Hematopoietic multipotent progenitor cell treated with erythropoietin and hydrocortisone succinate and interleukin-3 and kit ligand, for 8 days (in vitro differentiated cells): ENCODE data around the gene ATP8B3.

Experiments used
- DNase-seq: peaks from one replicate; pipeline ENCODE4 v3.0.0-alpha.2; 2015

Gene ATP8B3

DNA sequence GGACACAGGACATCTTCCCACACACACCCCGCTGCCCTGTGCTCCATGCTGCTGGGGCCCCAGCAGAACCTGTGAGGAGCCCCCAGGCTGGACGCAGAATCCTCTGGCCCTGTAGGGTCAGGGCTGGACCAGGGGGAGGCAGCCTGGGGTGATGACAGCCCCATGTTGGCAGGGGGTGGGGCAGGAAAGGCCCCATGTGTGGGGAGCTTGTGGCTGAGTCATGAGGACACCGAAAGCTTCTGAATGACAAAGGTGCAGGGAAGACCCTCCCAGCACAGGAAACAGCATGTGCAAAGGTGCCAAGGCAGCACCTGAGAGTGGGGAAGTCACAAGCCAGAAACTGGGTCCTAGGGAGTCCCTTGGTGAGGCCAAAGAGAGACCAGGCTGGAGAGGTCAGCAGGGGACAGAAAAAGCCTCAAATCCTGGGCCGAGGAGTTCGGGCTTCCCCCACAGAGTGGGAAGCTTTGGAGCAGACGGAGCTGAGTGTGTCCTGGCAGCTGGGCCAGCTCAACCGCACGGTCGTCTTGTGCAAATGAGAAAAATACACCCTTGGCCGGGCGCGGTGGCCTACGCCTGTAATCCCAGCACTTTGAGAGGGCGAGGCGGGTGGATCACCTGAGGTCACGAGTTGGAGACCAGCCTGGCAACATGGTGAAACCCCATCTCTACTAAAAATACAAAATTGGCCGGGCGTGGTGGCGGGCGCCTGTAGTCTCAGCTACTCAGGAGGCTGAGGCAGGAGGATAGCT lies 17.5 kb downstream of the ATP8B3 start:
- no peak for DNase-seq

DNA sequence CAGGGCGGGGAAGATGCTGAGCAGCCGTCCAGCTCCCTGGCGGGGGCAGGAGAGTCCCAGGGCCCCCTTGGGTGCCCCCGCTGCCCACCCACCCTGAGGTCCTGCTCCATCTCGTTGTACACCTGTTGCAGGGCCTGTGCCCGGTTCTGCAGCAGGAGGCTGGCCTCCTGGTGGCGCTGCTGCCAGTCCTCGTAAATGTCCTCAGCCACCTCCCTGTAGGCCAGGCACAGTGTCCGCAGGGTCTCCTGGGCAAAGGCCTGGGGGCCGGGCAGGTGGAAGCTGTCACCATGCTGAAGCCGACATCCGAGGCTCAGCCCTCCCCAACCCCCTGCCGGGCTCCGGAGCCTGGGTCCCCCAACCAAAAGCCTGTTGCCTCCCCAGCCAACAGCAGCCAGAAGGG lies 20.2 kb downstream of the ATP8B3 start:
- DNase-seq = no peak

DNA sequence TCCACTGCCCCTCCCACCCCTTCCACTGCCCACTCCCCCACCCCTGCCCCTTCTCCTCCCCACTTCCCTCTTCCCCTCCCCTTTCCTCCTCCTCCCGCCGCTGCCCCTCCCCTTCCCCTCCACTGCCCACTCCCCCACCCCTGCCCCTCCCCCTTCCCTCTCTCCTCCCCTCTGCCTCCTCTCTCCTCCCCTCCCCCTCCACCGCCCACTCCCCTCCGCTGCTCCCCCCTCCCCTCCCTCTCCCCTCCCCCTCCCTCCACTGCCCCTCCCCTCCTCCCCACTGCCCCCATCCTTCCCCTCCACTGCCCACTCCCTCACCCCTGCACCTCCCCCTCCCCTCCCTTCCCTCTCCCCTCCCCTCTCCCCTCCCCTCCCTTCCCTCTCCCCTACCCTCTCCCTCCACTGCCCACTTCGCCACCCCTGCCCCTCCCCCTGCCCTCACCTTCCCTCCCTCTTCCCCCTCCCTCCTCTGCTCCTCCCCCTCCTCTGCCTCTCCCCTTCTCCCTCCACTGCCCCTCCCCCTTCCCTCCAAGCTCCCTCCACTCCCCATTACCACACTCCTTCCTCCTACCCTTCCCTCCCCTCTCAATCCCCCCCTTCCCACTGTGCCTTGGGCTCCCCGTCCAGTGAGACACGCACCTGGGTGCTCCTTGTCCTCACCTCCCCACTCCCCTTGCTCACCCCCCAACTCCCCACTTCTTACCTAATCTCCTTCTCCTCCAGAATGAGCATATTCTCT lies 21.9 kb downstream of the ATP8B3 start:
- DNase-seq = no peak

DNA sequence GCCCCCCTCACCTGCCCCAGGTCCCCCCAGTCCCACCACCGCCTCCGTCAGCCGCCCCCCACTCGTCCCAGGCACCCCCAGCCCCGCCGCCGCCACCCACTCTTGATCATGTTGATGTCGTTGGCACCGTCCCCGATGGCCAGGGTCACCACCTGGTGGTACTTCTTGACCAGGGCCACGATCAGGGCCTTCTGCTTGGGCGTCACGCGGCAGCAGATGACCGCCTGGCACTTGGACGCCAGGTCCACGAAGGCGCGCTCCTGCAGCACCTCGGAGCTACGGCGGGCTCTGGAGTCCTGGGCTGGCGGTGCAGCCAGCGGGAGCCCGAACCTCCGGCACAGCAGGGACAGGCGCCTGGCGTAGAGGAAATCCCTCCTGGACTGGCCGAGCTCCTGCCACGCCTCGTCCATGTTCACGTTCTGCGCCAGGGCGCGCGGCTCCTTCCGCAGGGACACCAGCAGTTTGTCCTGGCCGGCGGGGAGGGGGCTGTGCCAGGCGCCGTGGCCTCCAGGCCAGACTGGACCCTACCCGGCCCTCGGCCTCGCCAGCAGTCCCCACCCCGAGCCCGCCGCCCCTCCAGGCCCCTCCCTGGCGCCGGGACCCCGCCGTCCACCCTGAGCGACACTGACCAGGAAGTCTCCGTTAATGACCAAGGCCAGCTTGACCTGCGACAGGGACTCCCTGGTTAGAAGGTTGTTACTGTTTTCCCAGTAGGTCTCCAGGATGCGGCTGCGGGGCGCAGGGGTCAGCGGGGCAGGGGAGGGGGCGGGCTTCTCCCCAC lies 22.6 kb downstream of the ATP8B3 start:
- DNase-seq = no peak

DNA sequence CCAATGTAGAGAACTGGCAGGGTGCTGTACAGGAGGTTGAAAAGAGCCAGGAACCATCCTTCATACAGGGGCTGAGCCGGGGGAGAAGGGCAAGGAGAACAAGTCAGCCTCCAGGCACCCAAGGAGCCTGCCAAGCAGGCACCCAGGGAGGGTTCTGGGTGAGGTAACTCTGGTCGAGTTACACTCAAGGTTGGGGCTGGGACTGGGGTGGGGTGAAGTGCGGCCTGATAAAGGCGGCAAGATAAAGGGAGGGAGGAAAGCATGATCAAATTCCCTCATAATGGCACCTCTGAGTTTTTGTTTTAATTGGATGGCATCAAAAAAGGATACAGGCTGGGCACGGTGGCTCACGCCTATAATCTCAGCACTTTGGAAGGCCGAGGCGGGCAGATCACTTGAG lies 25.0 kb downstream of the ATP8B3 start:
- peak; percentile 15 for DNase-seq

DNA sequence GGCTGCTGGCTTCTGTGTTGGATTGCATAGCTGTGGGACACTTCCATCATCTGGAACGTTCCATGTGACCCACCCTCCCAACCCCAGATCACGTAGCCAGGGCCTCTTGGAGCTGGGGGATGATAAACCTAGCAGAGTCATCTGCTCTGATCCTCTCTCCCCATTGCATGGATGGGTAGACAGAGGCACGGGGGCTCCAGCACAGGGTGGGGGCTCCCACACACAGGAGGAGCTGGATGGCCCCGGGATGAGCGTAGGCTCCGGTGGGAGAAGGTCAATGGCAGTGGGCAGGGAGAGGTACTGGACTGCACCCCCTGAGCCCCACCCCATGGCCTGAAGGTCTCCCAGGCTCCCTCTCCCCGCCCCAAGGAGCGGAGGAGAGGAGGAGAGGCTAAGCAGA lies 25.4 kb downstream of the ATP8B3 start:
- DNase-seq = no peak

DNA sequence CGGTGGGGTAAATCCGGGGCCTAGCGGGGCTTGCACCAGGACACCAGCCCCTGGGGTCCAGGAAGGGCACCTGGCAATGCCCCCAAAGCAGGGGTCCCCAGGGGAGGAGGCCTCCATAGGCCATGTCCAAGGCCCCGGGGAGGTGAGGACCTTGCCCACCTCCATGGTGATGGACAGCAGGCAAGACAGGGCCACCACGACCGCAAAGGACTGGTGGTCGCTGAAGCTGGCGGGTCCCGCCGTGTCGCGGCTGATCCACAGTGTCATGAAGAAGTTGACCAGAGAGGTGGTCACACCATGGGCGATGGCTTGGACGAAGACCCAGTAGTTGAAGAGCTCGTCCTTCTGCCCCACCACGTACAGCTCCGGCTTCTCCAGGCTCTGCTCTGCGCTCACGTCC lies 26.8 kb downstream of the ATP8B3 start:
- no peak for DNase-seq

DNA sequence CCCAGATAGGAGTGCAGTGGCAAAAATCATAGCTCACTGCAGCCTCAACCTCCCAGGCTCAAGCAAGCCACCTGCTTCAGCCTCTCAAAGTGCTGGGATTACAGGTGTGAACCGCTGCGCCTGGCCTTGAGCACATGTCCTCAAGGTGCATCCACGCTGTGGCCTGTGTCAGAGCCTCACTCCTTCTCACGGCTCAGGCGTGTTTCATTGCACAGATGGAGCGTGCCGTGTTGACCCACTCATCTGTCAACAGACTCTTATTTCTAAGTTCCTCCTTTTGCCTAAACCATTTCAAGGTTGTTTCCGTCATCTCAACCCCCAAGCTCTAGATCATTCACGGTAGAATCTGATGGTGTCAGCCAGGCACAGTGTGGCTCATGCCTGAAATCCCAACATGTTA lies 28.2 kb downstream of the ATP8B3 start:
- DNase-seq = no peak

DNA sequence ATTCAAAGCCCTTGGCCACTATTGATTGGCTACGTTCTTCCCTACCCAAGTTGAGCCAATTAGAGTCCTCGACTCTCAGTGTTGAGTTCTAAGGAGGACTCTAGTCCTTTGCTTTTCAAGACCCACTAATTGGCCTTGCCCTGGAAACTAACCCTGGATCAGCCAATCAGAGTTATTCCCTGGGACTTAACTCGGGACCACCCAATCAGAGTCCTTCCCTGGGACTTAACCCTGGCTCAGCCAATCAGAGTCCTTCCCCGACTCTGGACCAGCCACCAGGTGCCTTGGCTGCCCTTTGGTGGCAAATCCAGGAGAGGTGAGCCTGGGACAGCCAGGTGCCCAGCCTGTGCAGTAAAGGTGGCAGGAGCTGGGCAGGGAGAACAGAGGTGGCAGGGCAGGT lies 28.7 kb downstream of the ATP8B3 start:
- no peak for DNase-seq

DNA sequence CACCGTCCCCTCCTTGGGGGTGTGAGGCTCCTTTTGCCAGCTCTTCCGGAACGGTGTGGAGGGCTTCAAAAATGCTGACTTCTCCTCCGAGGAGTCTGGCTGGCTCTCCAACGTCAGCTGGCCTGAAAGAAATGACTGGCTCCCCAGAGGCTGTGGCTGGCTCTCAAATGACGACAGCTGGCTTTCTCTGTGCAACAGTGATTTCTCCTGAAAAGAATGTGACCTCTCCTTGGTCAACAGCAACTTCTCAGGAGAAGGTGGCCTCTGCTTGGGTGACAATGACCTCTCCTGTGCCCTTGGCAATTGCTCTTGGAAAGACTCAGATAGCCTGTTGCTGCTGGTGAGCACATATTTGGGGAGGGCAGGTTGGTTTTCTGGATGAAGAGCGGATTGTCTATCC lies 29.6 kb downstream of the ATP8B3 start:
- DNase-seq = no peak

DNA sequence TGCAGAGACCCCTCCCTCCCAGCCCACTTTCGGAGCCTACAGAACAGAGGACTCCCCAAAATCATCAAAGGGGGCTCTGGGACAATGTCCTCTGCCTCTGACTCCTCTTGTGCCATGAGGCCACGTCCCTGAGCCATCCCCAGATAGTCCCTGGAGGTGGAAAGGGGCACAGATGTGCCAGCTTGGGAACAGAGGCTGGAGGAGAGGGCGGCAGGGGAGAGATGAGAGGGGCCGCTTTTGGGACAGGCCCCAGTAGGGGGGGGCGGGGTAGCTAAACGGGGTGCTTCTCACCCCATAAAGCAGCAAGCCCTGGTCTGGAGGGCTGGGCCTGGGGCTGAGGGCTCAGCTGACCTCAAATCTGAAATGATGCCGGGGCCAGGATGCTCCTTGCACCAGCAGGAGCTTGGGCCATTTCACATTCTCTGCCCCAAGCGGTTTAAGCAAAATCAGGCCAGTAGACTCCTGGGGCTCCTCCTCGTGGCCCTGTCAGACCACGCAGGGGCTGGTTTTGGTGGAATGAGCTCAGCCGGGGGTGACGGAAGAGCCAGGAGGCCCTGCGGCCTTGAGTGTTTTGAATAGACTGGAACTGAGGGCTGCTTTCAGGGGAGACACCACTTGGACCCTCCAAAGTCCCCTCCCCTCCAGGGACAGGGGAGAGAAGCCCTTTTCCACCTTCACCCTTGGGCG lies 31.7 kb downstream of the ATP8B3 start:
- peak; percentile 41 for DNase-seq

DNA sequence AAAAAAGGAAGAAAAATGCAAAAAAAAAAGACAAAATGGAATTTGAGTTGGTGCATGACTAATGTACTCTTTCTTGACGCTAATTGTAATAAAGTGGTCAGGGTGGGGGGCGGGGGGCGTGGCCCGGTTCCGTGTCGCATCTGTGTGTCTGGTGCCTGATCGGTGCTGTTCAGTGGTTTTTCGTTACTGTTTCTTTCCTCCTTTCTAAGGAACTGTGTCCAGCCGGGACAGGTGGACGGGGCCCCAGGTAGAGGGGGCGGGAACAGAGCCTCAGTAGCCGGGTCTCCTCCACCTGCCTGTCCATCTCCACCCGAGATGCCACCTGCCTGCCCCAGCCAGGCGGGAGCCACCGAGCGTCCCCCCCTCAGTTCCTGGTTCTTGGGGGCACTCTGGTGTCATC lies 32.5 kb downstream of the ATP8B3 start:
- no peak for DNase-seq

DNA sequence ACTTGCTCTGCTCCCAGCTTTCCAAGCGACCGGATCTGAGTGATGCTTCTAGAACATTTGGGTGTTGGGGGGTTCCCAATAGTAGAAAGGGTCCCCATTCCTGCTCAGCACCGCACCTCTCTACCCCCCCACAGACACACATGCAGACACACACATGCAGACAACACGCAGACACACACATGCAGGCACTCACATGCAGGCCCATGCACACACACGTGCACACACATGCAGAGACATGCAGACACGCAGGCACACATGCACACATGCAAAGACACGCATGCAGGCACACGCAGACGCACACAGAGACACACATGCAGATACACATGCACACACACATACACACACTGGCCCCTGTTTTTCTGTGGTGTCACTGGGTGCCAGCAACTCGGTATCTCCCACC lies 34.9 kb downstream of the ATP8B3 start:
- no peak for DNase-seq

DNA sequence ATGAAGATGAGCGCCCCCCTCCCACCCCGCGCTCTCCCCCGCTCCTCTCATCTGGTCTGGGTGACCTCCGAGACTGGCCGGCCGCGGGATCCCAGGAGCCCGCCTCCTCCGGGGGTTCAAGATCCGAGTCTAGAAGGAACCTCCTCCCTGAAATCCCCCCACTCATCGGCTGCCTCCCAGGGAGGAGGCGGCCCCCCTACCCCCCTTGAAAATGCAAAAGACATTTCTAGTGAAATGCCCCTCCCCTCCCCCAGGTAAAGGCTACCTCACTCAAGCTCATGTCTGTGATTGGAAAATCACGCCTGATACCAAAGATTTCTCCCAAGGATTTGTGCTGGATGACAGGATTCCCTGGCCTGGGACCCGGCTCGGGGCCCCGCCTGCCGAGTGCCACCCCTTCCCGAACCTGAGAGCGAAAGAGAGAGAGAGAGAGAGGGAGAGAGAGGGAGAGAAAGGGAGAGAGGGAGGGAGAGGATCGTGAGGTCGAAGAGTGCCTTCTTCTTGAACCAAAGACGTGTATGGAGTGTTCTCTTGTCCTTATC lies 35.4 kb downstream of the ATP8B3 start:
- DNase-seq = no peak

DNA sequence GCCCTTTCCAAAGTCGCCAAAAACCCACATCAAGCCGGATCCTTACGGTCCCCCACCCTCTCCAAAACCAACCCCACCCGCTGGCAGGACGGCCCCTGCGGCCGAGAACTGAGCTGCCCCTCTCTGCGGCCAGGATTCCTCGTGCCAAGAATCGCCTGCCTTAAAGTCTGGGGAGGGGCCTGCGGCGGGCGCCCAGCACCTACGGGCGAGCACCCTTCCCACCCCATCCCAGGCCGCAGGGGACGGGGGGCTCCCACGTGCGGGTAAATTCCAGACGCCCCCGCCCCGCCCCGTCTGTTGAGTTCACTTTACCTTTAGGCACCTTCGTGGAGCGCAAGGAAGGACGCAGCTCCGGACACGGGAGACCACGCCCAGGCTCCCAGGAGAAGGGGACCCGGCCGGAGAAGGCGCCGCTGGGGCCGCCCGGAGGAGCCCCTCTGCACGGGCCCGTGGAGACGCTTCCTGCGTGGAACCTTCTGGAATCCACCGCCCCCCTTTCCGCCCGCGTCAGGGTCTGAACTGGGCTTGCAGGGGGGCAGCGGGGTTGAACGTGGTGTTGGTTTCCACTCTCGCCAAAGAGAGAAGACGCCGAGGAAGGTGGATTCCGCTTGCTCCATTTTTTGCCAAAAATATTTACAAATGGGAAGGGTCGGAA lies 36.0 kb downstream of the ATP8B3 start:
- no peak for DNase-seq

DNA sequence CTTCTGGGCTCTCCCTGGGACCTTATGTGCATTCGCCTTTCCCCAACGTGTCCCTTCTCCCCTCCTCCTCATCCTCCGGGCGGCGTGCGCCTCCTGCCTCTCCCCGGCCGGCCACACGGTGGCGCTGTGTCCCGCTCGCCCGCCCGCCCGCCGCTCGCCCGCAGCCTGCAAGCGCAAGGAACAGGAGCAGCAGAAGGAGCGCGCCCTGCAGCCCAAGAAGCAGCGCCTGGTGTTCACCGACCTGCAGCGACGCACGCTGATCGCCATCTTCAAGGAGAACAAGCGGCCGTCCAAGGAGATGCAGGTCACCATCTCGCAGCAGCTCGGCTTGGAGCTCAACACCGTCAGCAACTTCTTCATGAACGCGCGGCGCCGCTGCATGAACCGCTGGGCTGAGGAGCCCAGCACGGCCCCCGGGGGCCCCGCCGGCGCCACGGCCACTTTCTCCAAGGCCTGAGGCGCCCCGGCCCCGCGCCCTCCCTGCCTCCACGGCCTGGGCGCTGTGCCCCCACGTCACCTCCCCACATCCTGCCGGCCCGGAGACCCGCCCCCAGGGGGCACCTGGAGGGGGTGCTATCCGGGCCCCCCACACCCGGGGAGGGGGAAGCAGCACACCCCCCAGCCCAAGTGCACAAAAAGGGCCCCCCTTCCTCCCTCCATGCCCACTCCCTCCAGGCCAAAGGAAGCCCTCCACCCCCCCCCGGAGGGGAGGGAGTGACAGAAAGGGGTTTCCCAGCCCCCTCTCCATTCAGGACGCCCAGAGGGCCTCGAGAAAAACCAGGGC lies 36.9 kb downstream of the ATP8B3 start:
- DNase-seq = peak; percentile 34

DNA sequence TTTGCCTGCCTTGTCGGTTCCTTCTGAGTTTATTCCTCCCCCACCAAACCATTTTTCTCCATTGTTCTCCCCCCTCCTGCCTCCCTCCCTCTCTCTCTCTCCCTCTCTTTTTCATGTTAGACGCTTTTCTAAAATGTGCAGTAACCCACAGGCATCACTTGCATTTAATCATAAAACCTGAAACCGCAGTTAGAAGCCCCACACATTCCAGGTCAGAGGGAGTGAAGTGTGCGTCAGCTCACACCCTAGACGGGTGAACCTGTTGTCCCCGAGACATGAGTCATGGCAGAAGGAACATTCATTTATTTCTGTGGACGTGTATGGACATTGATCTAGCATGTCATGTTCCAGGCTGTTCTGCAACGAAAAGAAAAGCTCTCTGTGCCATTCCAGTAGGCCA lies 38.9 kb downstream of the ATP8B3 start:
- no peak for DNase-seq

DNA sequence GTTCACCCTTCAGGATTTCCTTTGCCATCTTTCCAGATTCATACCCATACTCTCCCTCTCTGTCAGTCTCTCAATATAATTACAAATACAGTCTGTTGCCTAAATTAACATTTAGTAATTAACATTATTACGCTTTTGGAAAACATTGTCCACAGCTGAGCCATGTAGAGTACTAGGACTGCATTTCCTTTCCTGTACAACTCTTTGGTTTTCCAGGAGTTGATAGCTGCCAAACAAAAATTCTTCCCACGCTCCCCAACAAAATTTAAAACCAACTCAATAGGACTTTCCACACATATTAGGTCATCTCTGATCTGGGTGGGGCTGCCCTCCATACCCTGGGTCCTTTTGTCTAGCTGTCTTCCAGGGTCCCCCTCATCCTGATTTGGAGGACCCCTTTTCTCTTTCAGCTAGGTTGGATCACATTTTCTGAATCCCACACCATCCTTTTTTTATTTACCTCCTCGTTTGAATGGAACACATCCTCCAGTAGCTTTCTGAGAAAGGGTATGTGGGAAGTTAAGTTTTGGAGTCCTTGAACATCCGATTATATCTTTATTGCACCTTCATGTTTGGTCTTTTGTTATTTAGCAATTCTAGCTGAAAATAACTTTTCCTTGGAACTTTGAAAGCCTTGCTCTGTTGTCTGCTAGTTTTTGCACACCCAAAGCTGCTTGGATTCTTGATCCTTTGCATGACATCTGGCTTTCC lies 41.1 kb downstream of the ATP8B3 start:
- DNase-seq = no peak

DNA sequence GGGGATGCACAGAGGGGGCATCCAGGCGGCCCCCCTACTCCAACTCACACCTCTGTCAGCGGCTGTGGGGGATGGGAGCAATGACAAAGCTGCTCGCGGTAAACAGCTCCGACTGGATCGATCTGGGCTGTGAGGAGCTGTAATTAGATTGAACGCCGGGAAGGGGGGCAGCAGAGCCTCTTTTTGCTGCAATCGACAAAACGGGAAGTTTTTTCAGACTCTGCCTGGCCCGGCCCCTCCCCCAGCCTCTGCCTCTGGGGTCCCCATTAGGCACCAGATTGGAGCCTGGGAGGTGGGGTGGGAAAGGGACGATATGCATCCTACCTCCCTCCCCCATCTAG lies 42.5 kb downstream of the ATP8B3 start:
- DNase-seq = no peak

DNA sequence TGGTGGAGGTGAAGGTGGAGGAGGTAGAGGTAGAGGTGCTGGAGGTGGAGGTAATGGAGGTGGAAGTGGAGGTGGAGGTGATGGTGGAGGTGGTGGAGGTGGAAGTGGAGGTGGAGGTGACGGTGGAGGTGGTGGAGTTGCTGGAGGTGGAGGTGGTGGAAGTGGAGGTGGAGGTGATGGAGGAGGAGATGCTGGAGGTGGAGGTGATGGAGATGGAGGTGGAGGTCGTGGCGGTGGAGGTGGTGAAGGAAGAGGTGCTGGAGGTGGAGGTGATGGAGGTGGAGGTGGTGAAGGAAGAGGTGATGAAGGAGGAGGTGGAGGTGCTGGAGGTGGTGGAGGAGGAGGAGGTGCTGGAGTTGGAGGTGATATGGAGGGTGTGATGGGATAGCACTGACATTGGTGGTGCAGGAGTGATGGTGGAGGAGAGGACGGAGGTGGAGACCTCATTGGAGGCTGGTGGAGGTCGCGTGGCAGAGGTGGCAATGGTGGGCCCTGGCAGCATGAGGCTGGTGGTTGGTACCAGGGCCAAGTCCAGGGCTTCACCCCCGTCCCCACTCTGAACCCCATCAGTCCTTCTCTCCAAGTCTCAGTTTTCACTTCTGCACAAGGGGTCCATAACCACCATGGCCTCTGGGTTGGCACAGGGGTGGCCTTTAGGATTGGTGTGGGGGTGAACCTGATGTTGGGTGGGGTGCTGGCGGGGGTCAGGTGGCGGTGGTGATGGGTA lies 43.0 kb downstream of the ATP8B3 start:
- DNase-seq = no peak
